GM12801 (cell line): Measurements from ENCODE around the gene ZBTB7C.

Experiments
- CTCF ChIP-seq: IDR thresholded peaks from one replicate; pipeline ENCODE4 v1.5.1; 2011; ENCODE audit warnings: control low read depth; ENCODE audit not compliant: insufficient read length; ENCODE audit errors: extremely low read depth

The ZBTB7C gene

GRCh38 chr18:48091869-48092497, 317.2 kb downstream of the ZBTB7C start:
- TF ChIP-seq CTCF: no peak

- no peak for TF ChIP-seq CTCF
Measured at GRCh38 chr18:48090702-48091101, 318.5 kb downstream of the ZBTB7C start.

GRCh38 chr18:48090021-48090420, 319.2 kb downstream of the ZBTB7C start:
- no peak for TF ChIP-seq CTCF

GRCh38 chr18:48085781-48086487, 323.2 kb downstream of the ZBTB7C start:
- TF ChIP-seq CTCF: no peak

GRCh38 chr18:48084858-48085257, 324.3 kb downstream of the ZBTB7C start:
- no peak for TF ChIP-seq CTCF

GRCh38 chr18:48084041-48084757, 325.0 kb downstream of the ZBTB7C start:
- no peak for TF ChIP-seq CTCF

- no peak for TF ChIP-seq CTCF
Measured at GRCh38 chr18:48080546-48080945, 328.6 kb downstream of the ZBTB7C start.
